Astrocyte of the spinal cord (primary cell): ENCODE results near the gene PPP1R9A.

Source experiments
- DNase-seq: peaks from one replicate; pipeline ENCODE4 v3.0.0; 2011; ENCODE audit warnings: low read depth, low spot score
- H3K4me3 ChIP-seq: 2 replicates; pipeline ENCODE4 v1.5.1; 2011; ENCODE audit warnings: low read depth, mild to moderate bottlenecking, low read length, moderate library complexity
- CTCF ChIP-seq: IDR thresholded peaks from 2 replicates; pipeline ENCODE4 v1.5.1; 2012; ENCODE audit warnings: low read depth, mild to moderate bottlenecking, low read length, inconsistent platforms
- in situ Hi-C: cut with HindIII; loops from 2 replicates; pipeline ENCODE4 v1.10.0; 2017; ENCODE audit warnings: low sequenced_read_pairs

The PPP1R9A gene

GRCh38 chr7:95205665-95206225, 298.4 kb downstream of the PPP1R9A start:
- H3K4me3 ChIP-seq, result no peak overlapping the region
- no peak for TF ChIP-seq CTCF
- in situ Hi-C loops, result no loop called here
- peak; percentile 84 for DNase-seq

- in situ Hi-C loops, result no loop called here
- TF ChIP-seq CTCF, result no peak
- DNase-seq, result peak; percentile 66
- H3K4me3 ChIP-seq, result no peak overlapping the region
These were observed 301.9 kb downstream of the PPP1R9A start for GRCh38 chr7:95209276-95209675.

- TF ChIP-seq CTCF, result no peak
- in situ Hi-C loops, result no loop called here
- peak; percentile 77 for DNase-seq
- H3K4me3 ChIP-seq, result no peak overlapping the region
These were observed 302.4 kb downstream of the PPP1R9A start for GRCh38 chr7:95209788-95210187.

GRCh38 chr7:95213148-95213547, 305.8 kb downstream of the PPP1R9A start:
- no peak overlapping the region for H3K4me3 ChIP-seq
- no peak for TF ChIP-seq CTCF
- in situ Hi-C loops, result no loop called here
- DNase-seq, result no peak

GRCh38 chr7:95213809-95214492, 306.6 kb downstream of the PPP1R9A start:
- in situ Hi-C loops, result no loop called here
- no peak overlapping the region for H3K4me3 ChIP-seq
- TF ChIP-seq CTCF, result no peak
- DNase-seq, result peak; percentile 97

GRCh38 chr7:95219721-95220120, 312.3 kb downstream of the PPP1R9A start:
- in situ Hi-C loops, result no loop called here
- no peak for DNase-seq
- no peak for TF ChIP-seq CTCF
- H3K4me3 ChIP-seq, result no peak overlapping the region
